SK-N-SH (cell line): ENCODE data around the gene TERB2. TPM values are rescaled to one million over a fixed set of nuclear protein-coding genes. Genes with fewer than 3 reads are reported as not detected.
"Not testable (repeated sequence)": the region's sequence is repeated elsewhere in the genome, so short reads cannot be mapped to it uniquely, and the experiment has no call there.

Source experiments
- CTCF ChIA-PET: fragments of 300-600, 350-600 bp; formaldehyde crosslinking; extraction: SDS; loops from one replicate; lab custom pipeline; 2021; lab: Yijun Ruan, JAX
- POLR2A ChIA-PET: fragments of 350-600 bp; sonication (Branson Sonifier 250); formaldehyde crosslinking; extraction: SDS; loops from one replicate; lab custom pipeline; 2020; ENCODE audit warnings: antibody characterized with exemption, inconsistent platforms; lab: Yijun Ruan, JAX
- DNase-seq: peaks from one replicate; pipeline ENCODE4 v3.0.0; 2012
- H2AFZ ChIP-seq: fragments of 200-600 bp; sonication (generic); 2 replicates; pipeline ENCODE4 v1.8.1; 2016; ENCODE audit warnings: antibody characterized with exemption, mild to moderate bottlenecking, low read depth
- H3F3A ChIP-seq: fragments of 200-600 bp; sonication (generic); replicated peaks from 2 replicates; pipeline ENCODE3; 2016; ENCODE audit warnings: antibody characterized with exemption, mild to moderate bottlenecking; ENCODE audit not compliant: insufficient read depth
- H3K27ac ChIP-seq, 2 experiments: fragments of 200-500 bp in 1 of 2; fragments of 200-600 bp in 1 of 2; sonication (Bioruptor generic) in 1 of 2; sonication (generic), shearing (Covaris generic) in 1 of 2; 2 replicates each; pipeline versions ENCODE4 v1.5.1 to v1.6.1; 2014 to 2016; ENCODE audit warnings: low read depth in 2 of 2, inconsistent platforms in 1 of 2, low read length in 1 of 2, mild to moderate bottlenecking in 1 of 2, mixed read lengths in 1 of 2
- H3K27me3 ChIP-seq: fragments of 200-600 bp; sonication (generic), shearing (Covaris generic); 2 replicates; pipeline ENCODE4 v1.6.1; 2016; ENCODE audit warnings: mixed run types; ENCODE audit not compliant: insufficient read depth
- H3K36me3 ChIP-seq, 2 experiments: fragments of 200-500 bp in 1 of 2; fragments of 200-600 bp in 1 of 2; sonication (Bioruptor generic) in 1 of 2; sonication (generic) in 1 of 2; replicated peaks in 1 of 2; 2 replicates each; pipeline versions ENCODE3 to v1.5.1; 2014 to 2016; ENCODE audit warnings: low read length in 1 of 2, mild to moderate bottlenecking in 1 of 2; ENCODE audit not compliant: insufficient read depth in 2 of 2, control insufficient read depth in 1 of 2
- H3K4me1 ChIP-seq, 2 experiments: fragments of 200-500 bp in 1 of 2; fragments of 200-600 bp in 1 of 2; sonication (Bioruptor generic) in 1 of 2; sonication (generic), shearing (Covaris generic) in 1 of 2; 2 replicates each; pipeline versions ENCODE4 v1.5.1 to v1.6.1; 2014 to 2016; ENCODE audit warnings: low read depth in 1 of 2, low read length in 1 of 2, mixed run types in 1 of 2; ENCODE audit not compliant: insufficient read depth in 2 of 2, control insufficient read depth in 1 of 2
- H3K4me2 ChIP-seq: fragments of 200-600 bp; sonication (generic), shearing (Covaris generic); 2 replicates; pipeline ENCODE4 v1.6.1; 2017; ENCODE audit warnings: mixed run types
- H3K4me3 ChIP-seq, 2 experiments: fragments of 200-500 bp in 1 of 2; fragments of 200-600 bp in 1 of 2; sonication (Bioruptor generic) in 1 of 2; sonication (generic), shearing (Covaris generic) in 1 of 2; 2 replicates each; pipeline versions ENCODE4 v1.5.1 to v1.8.1; 2014 to 2016; ENCODE audit warnings: low read depth in 2 of 2, inconsistent platforms in 1 of 2, low read length in 1 of 2, mild to moderate bottlenecking in 1 of 2, mixed read lengths in 1 of 2, moderate library complexity in 1 of 2
- H3K79me2 ChIP-seq: fragments of 200-600 bp; sonication (generic); 2 replicates; pipeline ENCODE4 v1.8.1; 2017; ENCODE audit warnings: mild to moderate bottlenecking; ENCODE audit not compliant: insufficient read depth
- H3K9ac ChIP-seq: fragments of 200-600 bp; sonication (generic); 2 replicates; pipeline ENCODE4 v1.6.1; 2017; ENCODE audit warnings: mixed run types
- H3K9me2 ChIP-seq: fragments of 200-600 bp; sonication (generic); 2 replicates; pipeline ENCODE4 v1.6.1; 2017; ENCODE audit warnings: mixed run types
- H3K9me3 ChIP-seq: fragments of 200-600 bp; sonication (generic); 2 replicates; pipeline ENCODE4 v1.6.1; 2017; ENCODE audit warnings: mixed run types, mild to moderate bottlenecking, moderate library complexity
- H4K20me1 ChIP-seq: fragments of 200-600 bp; sonication (generic); 2 replicates; pipeline ENCODE4 v1.6.1; 2017; ENCODE audit warnings: mild to moderate bottlenecking, mixed run types; ENCODE audit not compliant: insufficient read depth
- CHD2 ChIP-seq: fragments of 150-350 bp; IDR thresholded peaks from 2 replicates; pipeline ENCODE4 v1.6.1; 2018; ENCODE audit warnings: low read length; ENCODE audit not compliant: partially characterized antibody
- EP300 ChIP-seq, 2 experiments: IDR thresholded peaks; 2 replicates each; pipeline versions ENCODE4 v1.4.0 to v1.6.1; 2012; ENCODE audit warnings: borderline replicate concordance in 1 of 2, low read depth in 1 of 2, low read length in 1 of 2
- FOXJ3 ChIP-seq: sonication (generic); formaldehyde crosslinking; IDR thresholded peaks from 2 replicates; pipeline ENCODE4 v1.5.1; 2020; ENCODE audit warnings: mild to moderate bottlenecking, missing genetic modification reagents
- GATA2 ChIP-seq: sonication (generic); formaldehyde crosslinking; IDR thresholded peaks from 2 replicates; pipeline ENCODE4 v1.5.0; 2020; ENCODE audit warnings: mild to moderate bottlenecking, missing genetic modification reagents
- MXI1 ChIP-seq: IDR thresholded peaks from 2 replicates; pipeline ENCODE4 v1.6.1; 2012; ENCODE audit warnings: mild to moderate bottlenecking, low read depth, low read length, improper control_type of control experiment
- RCOR1 ChIP-seq: fragments of 150-350 bp; IDR thresholded peaks from 2 replicates; pipeline ENCODE4 v1.6.1; 2017; ENCODE audit warnings: antibody characterized with exemption, low read length
- TCF12 ChIP-seq: IDR thresholded peaks from 2 replicates; pipeline ENCODE4 v1.4.0; 2012
- WGBS: methylation state at CpG from one replicate; pipeline ENCODE4 v1.1.6; 2017; ENCODE audit warnings: low lambda C conversion rate; 5-methylcytosine and 5-hydroxymethylcytosine counted together
- polyA plus RNA-seq, 3 experiments: library from polyadenylated mRNA; depleted of rRNA; stranded (reverse); fragments of >200 nt; gene quantifications; 2 replicates each; pipeline ENCODE4 v1.2.3, GENCODE V29; 2012

TERB2 gene
- polyA plus RNA-seq, 1 of the 3 experiments (the other 2 are of a cell fraction): not detected

GRCh38 chr15:44977781-44978180 lies 21.3 kb downstream of the TERB2 start:
- H3K4me2 ChIP-seq, POLR2A ChIA-PET, H3K9me2 ChIP-seq, H3K27me3 ChIP-seq, H3K27ac ChIP-seq, H3K9ac ChIP-seq, H3K4me1 ChIP-seq, H3K36me3 ChIP-seq, H3F3A ChIP-seq, H3K4me3 ChIP-seq, DNase-seq, H4K20me1 ChIP-seq, H3K9me3 ChIP-seq, H3K79me2 ChIP-seq, H2AFZ ChIP-seq: not testable (repeated sequence)
- CTCF ChIA-PET: interaction anchor here (1.3 to 1.8 kb wide), 3 partner anchors 29 to 141 kb away, joined by 3 to 7 read pairs (median 6); no protein-coding TSS in a partner anchor
- WGBS: 31% methylated on average over 2 of the region's 2 CpGs

- not testable (repeated sequence) for H3K79me2 ChIP-seq, H3F3A ChIP-seq, H3K9me3 ChIP-seq, H3K4me3 ChIP-seq, H2AFZ ChIP-seq, H3K4me2 ChIP-seq, H4K20me1 ChIP-seq, H3K9ac ChIP-seq, H3K36me3 ChIP-seq
- DNase-seq: peak; percentile 20
- CTCF ChIA-PET: interaction anchor here (1.8 kb wide), 1 partner anchor 139 kb away, joined by 7 read pairs; no protein-coding TSS in a partner anchor
- 25% methylated on average over 2 of the region's 2 CpGs for WGBS
- peak overlapping the region in 1 of 2 experiments; percentile 84; a peak in 2 of 4 replicates for H3K27ac ChIP-seq
- TF ChIP-seq GATA2: peak; percentile 24; the same call in 1 of the 2 replicates
- TF ChIP-seq, all 33 proteins: peak for 1; not testable (repeated sequence) for 32
- H3K4me1 ChIP-seq, H3K27me3 ChIP-seq, H3K9me2 ChIP-seq, POLR2A ChIA-PET: not testable (repeated sequence)
These were observed 23.3 kb downstream of the TERB2 start for GRCh38 chr15:44979617-44980339.

- H3K9me3 ChIP-seq, POLR2A ChIA-PET, H3K79me2 ChIP-seq, H3K4me3 ChIP-seq, H3K9me2 ChIP-seq, H3K36me3 ChIP-seq, H3K9ac ChIP-seq, H2AFZ ChIP-seq, CTCF ChIA-PET, H3K4me2 ChIP-seq, H4K20me1 ChIP-seq, H3F3A ChIP-seq, H3K27me3 ChIP-seq, H3K4me1 ChIP-seq: not testable (repeated sequence)
- H3K27ac ChIP-seq: peak overlapping the region in 1 of 2 experiments; percentile 88; a peak in 2 of 4 replicates
- peak; percentile 77 for DNase-seq
- TF ChIP-seq MXI1: peak; percentile 39; the same call in 1 of the 2 replicates
- TF ChIP-seq FOXJ3: peak; percentile 77
- peak; percentile 33; the same call in 1 of the 2 replicates for TF ChIP-seq TCF12
- TF ChIP-seq GATA2: peak; percentile 65
- peak; percentile 49 for TF ChIP-seq CHD2
- TF ChIP-seq RCOR1: peak; percentile 41; the same call in 1 of the 2 replicates
- peak in 1 of 2 experiments; percentile 81; a peak in 2 of 4 replicates for TF ChIP-seq EP300 (IDR thresholded peaks at IDR 0.05; ENCODE audit: borderline replicate concordance in 1 of 2, low read depth in 1 of 2, low read length in 1 of 2)
- WGBS: 10% methylated on average over 1 of the region's 1 CpG
These were observed 27.7 kb downstream of the TERB2 start for GRCh38 chr15:44984144-44984543.

- H3K9ac ChIP-seq, H2AFZ ChIP-seq, DNase-seq, H3K79me2 ChIP-seq, H3K4me2 ChIP-seq, POLR2A ChIA-PET, H3K9me2 ChIP-seq, H4K20me1 ChIP-seq, H3K9me3 ChIP-seq, H3K4me1 ChIP-seq, H3K27me3 ChIP-seq, H3K27ac ChIP-seq, H3K36me3 ChIP-seq, H3F3A ChIP-seq, H3K4me3 ChIP-seq: not testable (repeated sequence)
- WGBS: 55% methylated on average over 4 of the region's 4 CpGs
- CTCF ChIA-PET: interaction anchor here (0.6 kb wide), 1 partner anchor 250 kb away, joined by 3 read pairs; the partner anchor contains the start of gene TRIM69
These were observed 30.0 kb downstream of the TERB2 start for GRCh38 chr15:44986346-44987055.

- POLR2A ChIA-PET, DNase-seq, H3K4me2 ChIP-seq, H3K36me3 ChIP-seq, H2AFZ ChIP-seq, H3K27me3 ChIP-seq, H3F3A ChIP-seq, H4K20me1 ChIP-seq, H3K9me3 ChIP-seq, H3K9ac ChIP-seq, H3K4me1 ChIP-seq, H3K9me2 ChIP-seq, CTCF ChIA-PET, H3K79me2 ChIP-seq, H3K4me3 ChIP-seq, H3K27ac ChIP-seq: not testable (repeated sequence)
- 40% methylated on average over 1 of the region's 1 CpG for WGBS
These were observed 31.2 kb downstream of the TERB2 start for GRCh38 chr15:44987711-44988110.
